Chondrocyte (in vitro differentiated cells): ENCODE results near the gene OTUD1. TPM values are rescaled to one million over a fixed set of nuclear protein-coding genes. Genes with fewer than 3 reads are reported as not detected.

ENCODE experiments used
- DNase-seq: peaks from one replicate; pipeline ENCODE4 v3.0.0; 2021; ENCODE audit warnings: mixed read lengths, low spot score
- H3K27ac Mint-ChIP-seq: one replicate; pipeline ENCODE4 v1.8.0; 2021; ENCODE audit warnings: mild to moderate bottlenecking, moderate library complexity, mixed read lengths; ENCODE audit not compliant: unreplicated experiment
- H3K27me3 Mint-ChIP-seq: 2 replicates; pipeline ENCODE4 v1.8.0; 2021; ENCODE audit warnings: low read depth, mixed read lengths
- H3K36me3 Mint-ChIP-seq: 2 replicates; pipeline ENCODE4 v1.8.0; 2021; ENCODE audit warnings: low read depth, mixed read lengths
- H3K4me1 Mint-ChIP-seq: 2 replicates; pipeline ENCODE4 v1.8.0; 2021; ENCODE audit warnings: low read depth, mild to moderate bottlenecking, mixed read lengths
- H3K4me3 Mint-ChIP-seq: one replicate; pipeline ENCODE4 v1.8.0; 2021; ENCODE audit warnings: mild to moderate bottlenecking, moderate library complexity, mixed read lengths; ENCODE audit not compliant: unreplicated experiment
- H3K9me3 Mint-ChIP-seq: 2 replicates; pipeline ENCODE4 v1.8.0; 2021; ENCODE audit warnings: low read depth, mixed read lengths
- CTCF ChIP-seq: fragments of 200-600 bp; sonication (generic); IDR thresholded peaks from 2 replicates; pipeline ENCODE4 v1.5.0; 2021; ENCODE audit warnings: antibody characterized with exemption, mild to moderate bottlenecking, moderate library complexity
- total RNA-seq: library from RNA; stranded (reverse); gene quantifications from 3 replicates; pipeline ENCODE4 v1.2.1, GENCODE V29; 2021

The OTUD1 gene
- total RNA-seq, 1 donor from 2014 or later = 11.3 TPM

DNA sequence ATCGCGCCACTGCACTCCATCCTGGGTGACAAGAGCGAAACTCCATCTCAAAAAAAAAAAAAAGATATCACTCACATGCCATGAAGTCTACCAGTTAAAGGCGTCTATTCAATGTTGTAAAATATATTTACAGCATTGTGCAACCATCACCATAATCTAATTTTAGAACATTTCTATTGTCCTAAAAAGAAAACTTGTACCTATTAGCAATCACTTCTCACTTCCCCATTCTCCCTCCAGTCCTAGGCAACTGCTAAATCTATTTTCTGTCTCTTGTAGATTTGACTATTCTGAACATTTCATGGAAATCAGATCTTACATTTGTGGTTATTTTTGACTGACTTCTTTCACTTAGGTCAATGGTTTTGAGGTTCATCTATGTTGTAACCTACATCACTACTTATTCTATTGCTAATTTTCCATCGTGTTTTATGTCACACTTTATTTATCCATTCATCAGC is 25.2 kb upstream of the OTUD1 start:
- H3K27ac Mint-ChIP-seq = no peak overlapping the region
- no peaks in the 10 kb centered on the region for H3K36me3 Mint-ChIP-seq
- H3K4me1 Mint-ChIP-seq = no peaks in the 10 kb centered on the region
- DNase-seq = no peak
- no peak for TF ChIP-seq CTCF
- H3K27me3 Mint-ChIP-seq = peaks cover 16% of the 10 kb centered on the region
- H3K9me3 Mint-ChIP-seq = no peaks in the 10 kb centered on the region
- no peak overlapping the region for H3K4me3 Mint-ChIP-seq

GRCh38 chr10:23414658-23415057 is 24.2 kb upstream of the OTUD1 start:
- no peak for DNase-seq
- no peaks in the 10 kb centered on the region for H3K36me3 Mint-ChIP-seq
- no peak for TF ChIP-seq CTCF
- no peak overlapping the region for H3K4me3 Mint-ChIP-seq
- H3K27ac Mint-ChIP-seq = no peak overlapping the region
- H3K9me3 Mint-ChIP-seq = no peaks in the 10 kb centered on the region
- H3K27me3 Mint-ChIP-seq = peaks cover 12% of the 10 kb centered on the region
- H3K4me1 Mint-ChIP-seq = no peaks in the 10 kb centered on the region

DNA sequence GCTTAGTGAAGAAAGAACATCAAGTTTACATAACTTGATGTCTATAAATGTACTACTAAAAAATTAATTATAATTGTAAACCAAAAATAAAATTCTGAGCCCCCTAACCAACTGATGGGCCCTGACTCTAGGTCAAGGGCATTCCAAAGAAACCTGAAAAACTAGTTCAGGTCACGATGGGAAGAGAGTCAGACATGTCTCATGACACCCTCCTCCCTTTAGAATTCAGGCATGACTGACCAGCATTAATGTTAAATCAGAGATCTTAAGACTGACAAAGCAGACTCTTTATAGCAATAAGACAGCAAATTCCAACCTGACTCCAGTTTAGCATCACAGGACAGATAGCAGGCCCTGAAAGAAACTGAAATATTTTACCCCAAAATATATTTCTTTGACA is 21.6 kb upstream of the OTUD1 start:
- no peaks in the 10 kb centered on the region for H3K36me3 Mint-ChIP-seq
- H3K9me3 Mint-ChIP-seq = no peaks in the 10 kb centered on the region
- H3K27me3 Mint-ChIP-seq = peaks cover 15% of the 10 kb centered on the region
- H3K27ac Mint-ChIP-seq = no peak overlapping the region
- H3K4me1 Mint-ChIP-seq = no peaks in the 10 kb centered on the region
- no peak for TF ChIP-seq CTCF
- DNase-seq = no peak
- no peak overlapping the region for H3K4me3 Mint-ChIP-seq

DNA sequence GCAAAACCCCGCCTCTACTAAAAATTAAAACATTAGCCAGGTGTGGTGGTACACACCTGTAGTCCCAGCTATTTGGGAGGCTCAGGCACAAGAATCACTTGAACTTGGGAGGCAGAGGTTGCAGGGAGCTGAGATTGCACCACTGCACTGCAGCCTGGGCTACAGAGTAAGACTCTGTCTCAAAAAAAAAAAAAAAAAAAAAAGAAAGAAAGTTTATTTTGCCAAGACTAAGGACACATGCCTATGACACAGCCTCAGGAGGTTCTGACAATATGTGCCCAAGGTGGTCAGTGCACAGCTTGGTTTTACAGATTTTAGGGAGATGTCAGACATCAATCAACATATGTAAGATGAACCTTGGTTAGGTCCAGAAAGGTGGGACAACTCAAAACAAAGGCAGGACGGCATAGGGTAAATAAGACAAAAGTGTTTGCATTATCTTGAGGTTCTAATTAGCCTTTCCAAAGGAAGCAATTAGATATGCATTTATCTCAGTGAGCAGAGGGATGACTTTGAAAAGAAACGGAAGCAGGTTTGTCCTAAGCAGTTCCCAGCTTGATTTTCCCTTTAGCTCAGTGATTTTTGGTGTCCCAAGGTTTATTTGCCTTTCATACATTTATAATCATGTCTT is 20.7 kb upstream of the OTUD1 start:
- no peak overlapping the region for H3K4me3 Mint-ChIP-seq
- H3K36me3 Mint-ChIP-seq = no peaks in the 10 kb centered on the region
- H3K27ac Mint-ChIP-seq = no peak overlapping the region

DNA sequence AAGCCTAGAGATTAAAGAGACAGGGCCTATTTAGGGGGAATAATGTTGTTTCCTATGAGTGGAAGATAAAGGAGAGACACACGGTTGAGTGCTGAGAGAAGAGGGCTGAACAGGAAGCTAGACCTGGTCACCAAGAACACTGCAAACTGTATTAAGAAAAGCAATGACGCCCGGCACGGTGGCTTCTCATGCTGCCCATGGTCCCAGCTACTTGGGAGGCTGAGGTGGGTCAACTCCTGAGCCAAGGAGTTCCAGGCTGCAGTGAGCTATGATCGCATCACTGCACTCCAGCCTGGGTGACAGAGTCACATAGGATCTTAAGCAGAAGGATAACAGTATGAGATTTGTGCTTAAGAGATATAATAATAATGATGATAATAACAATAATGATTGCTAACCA is 19.7 kb upstream of the OTUD1 start:
- peaks cover 12% of the 10 kb centered on the region for H3K27me3 Mint-ChIP-seq
- no peaks in the 10 kb centered on the region for H3K36me3 Mint-ChIP-seq
- H3K4me1 Mint-ChIP-seq = no peaks in the 10 kb centered on the region
- no peaks in the 10 kb centered on the region for H3K9me3 Mint-ChIP-seq
- DNase-seq = no peak
- H3K4me3 Mint-ChIP-seq = no peak overlapping the region
- no peak overlapping the region for H3K27ac Mint-ChIP-seq
- no peak for TF ChIP-seq CTCF

More for the DNA sequence above, 20.7 kb upstream of the OTUD1 start:
- peaks cover 15% of the 10 kb centered on the region for H3K27me3 Mint-ChIP-seq
- no peaks in the 10 kb centered on the region for H3K4me1 Mint-ChIP-seq
- no peak for DNase-seq
- H3K9me3 Mint-ChIP-seq = no peaks in the 10 kb centered on the region
- TF ChIP-seq CTCF = no peak
